ENCODE data around the gene OPRL1. TPM values are rescaled to one million over a fixed set of nuclear protein-coding genes. Genes with fewer than 3 reads are reported as not detected.

Gene OPRL1
- total RNA-seq, 1 experiment from 2014 or later, result 1.5 TPM

DNA sequence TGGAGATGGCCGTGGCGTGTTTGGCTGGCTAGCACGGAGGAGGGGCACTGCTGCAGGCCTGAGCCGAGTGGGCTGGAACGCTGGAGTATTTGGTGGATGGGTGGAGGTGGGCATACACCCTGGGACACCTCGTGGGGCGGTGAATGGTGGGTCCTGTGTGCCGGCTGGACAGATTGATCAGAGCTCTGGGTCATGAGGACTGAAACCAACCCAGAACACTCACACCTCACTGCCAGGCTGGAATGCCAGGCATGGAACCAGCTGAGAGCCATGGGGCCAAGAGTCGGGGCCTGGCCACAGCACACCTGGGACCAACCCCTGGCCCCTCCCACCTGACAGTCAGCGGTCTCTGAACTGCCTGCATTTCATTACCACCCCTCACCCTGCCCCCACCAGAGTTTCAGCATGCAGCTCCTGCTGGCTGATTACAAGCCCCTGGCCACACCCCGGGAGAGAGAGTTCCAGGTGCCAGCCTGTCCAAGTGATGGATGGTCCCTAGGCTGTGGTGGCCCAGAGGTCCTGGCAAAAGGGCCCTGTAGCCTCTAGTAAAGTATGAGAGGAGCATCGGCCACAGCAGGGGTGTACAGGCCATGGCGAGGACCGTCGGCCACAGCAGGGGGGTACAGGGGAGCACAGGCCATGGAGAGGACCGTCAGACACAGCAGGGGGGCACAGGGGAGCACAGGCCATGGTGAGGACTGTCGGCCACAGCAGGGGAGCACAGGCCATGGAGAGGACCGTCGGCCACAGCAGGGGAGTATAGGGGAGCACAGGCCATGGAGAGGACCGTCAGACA lies 24.2 kb downstream of the OPRL1 start:
- DNase-seq, result peak in 1 of 2 experiments; percentile 33
- Histone ChIP-seq H3K27ac (no peak overlapping the region), H4K20me1 (ENCODE audit: insufficient read depth) (no peaks in the 10 kb centered on the region; the same call in 1 of the 2 replicates), H3F3A (ENCODE audit: insufficient read depth, low read depth) (no peaks in the 10 kb centered on the region), H3K4me1 (replicated peaks; ENCODE audit: insufficient read depth) (no peaks in the 10 kb centered on the region), H2AFZ (no peak overlapping the region), H3K79me2 (ENCODE audit: low read depth) (no peaks in the 10 kb centered on the region), H3K9me2 (ENCODE audit: insufficient read depth) (no peaks in the 10 kb centered on the region), H3K4me2 (no peak overlapping the region), H3K9me3 (ENCODE audit: insufficient read depth, low read depth) (no peaks in the 10 kb centered on the region), H3K4me3 (no peak overlapping the region), H3K36me3 (ENCODE audit: low read depth) (no peaks in the 10 kb centered on the region), H3K27me3 (ENCODE audit: insufficient read depth, low read depth) (peaks cover 96% of the 10 kb centered on the region)
- ChIA-PET POLR2A (ENCODE audit: unreplicated experiment) (no interaction called here), CTCF (interaction anchor here (0.6 kb wide), 1 partner anchor 537 kb away, joined by 4 read pairs; no protein-coding TSS in a partner anchor)
- no TSS peak for BruUV-seq (replicated peaks)
- TF ChIP-seq EZH2 (IDR thresholded peaks at IDR 0.05; ENCODE audit: low read depth), result no peak
- TF ChIP-seq, protein P1, sequence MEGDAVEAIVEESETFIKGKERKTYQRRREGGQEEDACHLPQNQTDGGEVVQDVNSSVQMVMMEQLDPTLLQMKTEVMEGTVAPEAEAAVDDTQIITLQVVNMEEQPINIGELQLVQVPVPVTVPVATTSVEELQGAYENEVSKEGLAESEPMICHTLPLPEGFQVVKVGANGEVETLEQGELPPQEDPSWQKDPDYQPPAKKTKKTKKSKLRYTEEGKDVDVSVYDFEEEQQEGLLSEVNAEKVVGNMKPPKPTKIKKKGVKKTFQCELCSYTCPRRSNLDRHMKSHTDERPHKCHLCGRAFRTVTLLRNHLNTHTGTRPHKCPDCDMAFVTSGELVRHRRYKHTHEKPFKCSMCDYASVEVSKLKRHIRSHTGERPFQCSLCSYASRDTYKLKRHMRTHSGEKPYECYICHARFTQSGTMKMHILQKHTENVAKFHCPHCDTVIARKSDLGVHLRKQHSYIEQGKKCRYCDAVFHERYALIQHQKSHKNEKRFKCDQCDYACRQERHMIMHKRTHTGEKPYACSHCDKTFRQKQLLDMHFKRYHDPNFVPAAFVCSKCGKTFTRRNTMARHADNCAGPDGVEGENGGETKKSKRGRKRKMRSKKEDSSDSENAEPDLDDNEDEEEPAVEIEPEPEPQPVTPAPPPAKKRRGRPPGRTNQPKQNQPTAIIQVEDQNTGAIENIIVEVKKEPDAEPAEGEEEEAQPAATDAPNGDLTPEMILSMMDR (conservative IDR thresholded peaks at IDR 0.05), result no peak
- intact Hi-C loops (cut with micrococcal nuclease; ENCODE audit: unreplicated experiment), result no loop called here

DNA sequence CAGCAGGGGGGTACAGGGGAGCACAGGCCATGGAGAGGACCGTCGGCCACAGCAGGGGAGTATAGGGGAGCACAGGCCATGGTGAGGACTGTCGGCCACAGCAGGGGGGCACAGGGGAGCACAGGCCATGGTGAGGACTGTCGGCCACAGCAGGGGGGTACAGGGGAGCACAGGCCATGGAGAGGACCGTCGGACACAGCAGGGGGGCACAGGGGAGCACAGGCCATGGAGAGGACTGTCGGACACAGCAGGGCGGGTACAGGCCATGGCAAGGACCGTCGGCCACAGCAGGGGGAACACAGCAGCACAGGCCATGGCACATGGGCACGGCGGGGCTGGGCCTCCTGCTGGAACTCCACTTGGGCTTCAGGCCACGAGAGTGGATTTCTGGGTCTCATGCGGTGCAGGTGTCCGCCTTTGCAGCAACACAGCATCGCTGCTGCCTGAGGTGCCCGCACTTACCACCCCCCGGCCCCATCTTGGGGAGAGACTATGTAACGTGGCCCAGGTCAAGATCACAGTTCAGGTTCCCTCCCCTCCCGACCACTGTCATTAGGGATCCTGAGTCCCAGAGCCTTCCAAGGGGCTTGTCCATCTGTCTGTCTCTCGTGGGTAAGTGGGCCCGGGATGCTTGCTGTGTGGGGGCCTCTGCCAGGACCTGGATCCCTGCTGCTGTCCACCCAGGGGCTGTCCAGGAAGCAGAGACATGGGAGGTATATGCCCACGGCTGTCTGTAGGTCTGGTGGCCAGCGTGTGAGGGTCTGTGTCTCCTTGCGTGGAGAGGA lies 25.0 kb downstream of the OPRL1 start:
- Histone ChIP-seq H4K20me1 (ENCODE audit: insufficient read depth) (no peaks in the 10 kb centered on the region; the same call in 1 of the 2 replicates), H3K4me2 (no peak overlapping the region), H3K36me3 (ENCODE audit: low read depth) (no peaks in the 10 kb centered on the region), H2AFZ (no peak overlapping the region), H3K4me1 (replicated peaks; ENCODE audit: insufficient read depth) (no peaks in the 10 kb centered on the region), H3K79me2 (ENCODE audit: low read depth) (no peaks in the 10 kb centered on the region), H3K9me2 (ENCODE audit: insufficient read depth) (no peaks in the 10 kb centered on the region), H3F3A (ENCODE audit: insufficient read depth, low read depth) (no peaks in the 10 kb centered on the region), H3K27me3 (ENCODE audit: insufficient read depth, low read depth) (peaks cover 96% of the 10 kb centered on the region), H3K4me3 (no peak overlapping the region), H3K27ac (no peak overlapping the region), H3K9me3 (ENCODE audit: insufficient read depth, low read depth) (no peaks in the 10 kb centered on the region)
- ChIA-PET CTCF (no interaction called here), POLR2A (ENCODE audit: unreplicated experiment) (no interaction called here)
- no peak for TF ChIP-seq EZH2 (IDR thresholded peaks at IDR 0.05; ENCODE audit: low read depth)
- TF ChIP-seq, protein P1 (conservative IDR thresholded peaks at IDR 0.05), result no peak
- DNase-seq, result peak; percentile 1 to 32
- BruUV-seq (replicated peaks), result no TSS peak
- intact Hi-C loops (cut with micrococcal nuclease; ENCODE audit: unreplicated experiment), result no loop called here

DNA sequence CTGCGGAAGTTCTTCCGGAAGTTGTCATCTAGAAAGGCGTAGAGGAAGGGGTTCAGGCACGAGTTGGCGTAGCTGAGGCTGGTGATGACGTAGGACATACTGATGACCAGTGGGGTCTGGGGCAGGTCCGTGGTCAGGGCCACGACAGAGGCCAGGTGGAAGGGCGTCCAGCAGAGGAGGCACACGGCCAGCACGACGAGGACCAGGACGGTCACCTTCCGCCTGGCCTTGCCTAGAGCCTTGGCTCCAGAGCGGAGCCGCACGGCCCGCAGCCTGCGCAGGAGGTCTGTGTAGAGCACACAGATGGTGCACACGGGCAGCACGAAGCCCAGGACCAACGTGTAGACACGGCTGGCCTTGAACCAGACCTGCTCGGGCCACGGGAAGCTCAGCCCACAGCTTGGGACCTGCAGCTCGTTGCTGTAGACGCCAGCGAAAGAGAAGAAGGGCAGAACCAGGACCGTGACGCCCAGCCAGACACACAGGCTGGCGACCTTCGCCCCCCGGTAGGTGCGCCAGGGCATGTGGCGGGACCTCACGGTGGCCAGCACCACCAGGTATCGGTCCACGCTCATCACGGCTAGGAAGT lies 26.1 kb downstream of the OPRL1 start:
- TF ChIP-seq, protein P1 (conservative IDR thresholded peaks at IDR 0.05), result no peak
- TF ChIP-seq EZH2 (IDR thresholded peaks at IDR 0.05; ENCODE audit: low read depth), result no peak
- no TSS peak for BruUV-seq (replicated peaks)
- H3K36me3 ChIP-seq (ENCODE audit: low read depth), result no peaks in the 10 kb centered on the region
- no peak overlapping the region for H3K4me2 ChIP-seq
- no peak overlapping the region for H3K4me3 ChIP-seq
- H2AFZ ChIP-seq, result no peak overlapping the region
- ChIA-PET POLR2A (ENCODE audit: unreplicated experiment) (interaction anchor here (0.6 kb wide), 1 partner anchor 28 kb away, joined by 4 read pairs; no protein-coding TSS in a partner anchor), CTCF (no interaction called here)
- H3K27ac ChIP-seq, result no peak overlapping the region
- DNase-seq, result peak in 1 of 2 experiments; percentile 32
- intact Hi-C loops (cut with micrococcal nuclease; ENCODE audit: unreplicated experiment), result no loop called here
- no peaks in the 10 kb centered on the region for H3F3A ChIP-seq (ENCODE audit: insufficient read depth, low read depth)
- no peaks in the 10 kb centered on the region for H3K9me2 ChIP-seq (ENCODE audit: insufficient read depth)
- no peaks in the 10 kb centered on the region for H3K79me2 ChIP-seq (ENCODE audit: low read depth)
- H4K20me1 ChIP-seq (ENCODE audit: insufficient read depth), result no peaks in the 10 kb centered on the region; the same call in 1 of the 2 replicates
- no peaks in the 10 kb centered on the region for H3K4me1 ChIP-seq (replicated peaks; ENCODE audit: insufficient read depth)
- peaks cover 96% of the 10 kb centered on the region for H3K27me3 ChIP-seq (ENCODE audit: insufficient read depth, low read depth)
- no peaks in the 10 kb centered on the region for H3K9me3 ChIP-seq (ENCODE audit: insufficient read depth, low read depth)

Measured in PC-9 (cell line).